NCI-H345 (cell line): ENCODE data around the gene DHRS3.

Experiments
- DNase-seq: peaks from one replicate; lab custom pipeline; 2025; lab: John Stamatoyannopoulos, UW

Gene DHRS3

GRCh38 chr1:12615865-12616708 lies 1.9 kb downstream of the DHRS3 start:
- peak; percentile 39 for DNase-seq

GRCh38 chr1:12615159-12615864 lies 2.7 kb downstream of the DHRS3 start:
- no peak for DNase-seq

- DNase-seq: no peak
Observed at GRCh38 chr1:12614402-12615158, 3.4 kb downstream of the DHRS3 start.

GRCh38 chr1:12613180-12613579 lies 4.8 kb downstream of the DHRS3 start:
- no peak for DNase-seq

DNA sequence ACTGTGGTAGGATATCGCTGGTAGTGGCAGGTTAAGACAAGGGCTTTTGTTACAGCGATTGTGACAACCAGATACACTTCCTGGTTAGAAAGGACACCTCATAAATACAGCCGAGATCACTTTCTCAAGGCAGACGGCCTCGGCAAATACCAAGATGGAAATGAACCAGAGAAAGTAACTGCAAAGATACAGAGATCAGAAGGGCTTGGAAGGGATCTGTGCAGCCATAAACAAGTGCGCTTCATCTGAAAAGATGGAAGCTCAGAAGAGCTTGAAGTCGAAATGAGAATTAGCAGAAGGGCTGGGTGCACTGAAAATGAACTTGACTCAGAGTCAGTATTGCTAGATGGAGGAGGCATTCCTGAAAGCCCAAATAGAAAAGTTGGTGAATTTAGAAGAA lies 7.1 kb downstream of the DHRS3 start:
- DNase-seq: no peak

DNA sequence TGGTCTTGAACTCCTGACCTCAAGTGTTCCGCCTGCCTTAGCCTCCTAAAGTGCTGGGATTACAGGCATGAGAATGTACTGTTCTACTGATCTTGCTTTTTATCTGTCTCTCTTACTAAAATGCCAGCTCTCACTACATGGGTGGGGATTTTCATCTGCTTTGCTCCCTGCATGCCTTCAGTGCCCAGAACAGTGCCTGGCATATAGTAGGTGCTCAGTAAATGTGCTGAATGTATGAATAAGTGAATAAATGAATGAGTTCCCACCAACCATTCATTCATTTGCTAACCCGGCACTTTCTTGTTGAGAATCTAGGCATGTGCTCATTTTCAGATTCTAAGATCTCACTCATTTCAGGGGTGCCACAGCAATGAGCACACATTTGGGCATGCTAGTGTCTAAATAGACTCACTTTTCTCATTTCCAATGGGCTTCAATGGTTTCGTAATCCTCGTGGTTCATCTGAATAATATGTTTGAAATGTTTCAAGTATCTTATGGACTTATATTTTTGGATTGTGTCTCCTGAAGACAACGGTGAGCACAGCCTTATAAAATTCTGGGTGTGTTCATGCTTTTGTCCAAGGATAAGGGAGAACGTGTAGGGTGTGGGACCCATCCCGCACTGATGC lies 7.6 kb downstream of the DHRS3 start:
- no peak for DNase-seq

- DNase-seq: no peak
Observed at GRCh38 chr1:12609469-12610003, 8.5 kb downstream of the DHRS3 start.

DNA sequence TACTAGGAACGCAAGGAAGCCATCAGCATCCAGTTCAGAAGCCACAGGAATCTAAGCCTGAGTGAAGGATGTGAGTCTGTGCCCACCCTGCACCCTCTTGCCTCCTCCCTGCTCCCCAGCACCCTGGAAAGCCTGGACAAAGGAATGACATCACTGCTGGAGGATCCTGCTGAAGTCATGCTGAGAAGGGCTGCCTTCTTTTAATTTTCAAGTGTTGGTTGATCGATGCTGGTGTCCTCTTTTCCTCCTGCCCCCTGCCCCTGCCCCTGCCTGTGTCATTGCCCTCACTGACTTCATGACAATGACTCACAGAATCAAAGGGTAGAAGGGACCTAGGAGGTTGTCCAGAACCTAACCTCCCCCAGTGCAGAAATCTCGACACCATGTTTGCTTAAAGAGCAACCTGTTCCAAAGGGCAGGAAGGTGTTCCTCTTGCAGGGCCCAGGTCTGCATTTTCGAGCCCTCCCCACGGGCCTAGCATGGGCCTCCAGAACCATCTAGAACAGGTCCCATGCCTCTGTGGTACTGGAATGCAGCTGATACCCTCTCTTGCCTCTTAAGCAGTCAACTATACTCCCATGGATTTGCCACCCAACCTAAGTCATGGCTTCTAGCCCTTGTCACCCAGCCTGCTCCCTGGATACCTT lies 9.6 kb downstream of the DHRS3 start:
- no peak for DNase-seq

DNA sequence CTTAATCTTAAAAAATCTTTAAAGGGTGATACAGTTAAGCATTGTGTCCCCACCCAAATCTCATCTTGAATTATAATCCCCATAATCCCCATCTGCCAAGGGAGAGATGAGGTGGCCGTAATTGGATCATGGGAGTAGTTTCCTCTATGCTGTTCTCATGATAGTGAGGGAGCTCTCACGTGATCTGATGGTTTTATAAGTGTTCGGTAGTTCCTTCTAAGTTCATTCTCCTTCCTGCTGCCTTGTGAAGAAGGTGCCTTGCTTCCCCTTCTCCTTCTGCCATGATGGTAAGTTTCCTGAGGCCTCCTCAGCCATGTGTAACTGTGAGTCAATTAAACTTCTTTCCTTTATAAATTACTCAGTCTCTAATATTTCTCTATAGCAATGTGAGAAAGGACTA lies 10.7 kb downstream of the DHRS3 start:
- DNase-seq: no peak

DNA sequence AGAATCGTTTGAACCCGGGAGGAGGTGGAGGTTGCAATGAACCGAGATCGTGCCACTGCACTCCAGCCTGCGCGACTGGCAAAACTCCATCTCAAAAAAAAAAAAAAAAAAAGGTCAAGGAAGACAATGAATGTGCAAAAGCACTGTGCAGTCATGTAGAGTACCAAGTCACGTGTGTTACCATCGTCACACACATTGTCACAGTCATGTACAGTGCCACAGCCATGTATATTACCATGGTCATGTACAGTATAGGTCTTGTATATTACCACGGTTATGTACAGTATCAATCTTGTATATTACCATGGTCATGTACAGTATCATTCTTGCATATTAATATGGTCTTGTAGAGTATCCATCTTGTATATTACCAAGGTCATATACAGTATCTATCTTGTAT lies 13.0 kb downstream of the DHRS3 start:
- DNase-seq: no peak

- DNase-seq: no peak
Observed at GRCh38 chr1:12604114-12604874, 13.7 kb downstream of the DHRS3 start.

DNA sequence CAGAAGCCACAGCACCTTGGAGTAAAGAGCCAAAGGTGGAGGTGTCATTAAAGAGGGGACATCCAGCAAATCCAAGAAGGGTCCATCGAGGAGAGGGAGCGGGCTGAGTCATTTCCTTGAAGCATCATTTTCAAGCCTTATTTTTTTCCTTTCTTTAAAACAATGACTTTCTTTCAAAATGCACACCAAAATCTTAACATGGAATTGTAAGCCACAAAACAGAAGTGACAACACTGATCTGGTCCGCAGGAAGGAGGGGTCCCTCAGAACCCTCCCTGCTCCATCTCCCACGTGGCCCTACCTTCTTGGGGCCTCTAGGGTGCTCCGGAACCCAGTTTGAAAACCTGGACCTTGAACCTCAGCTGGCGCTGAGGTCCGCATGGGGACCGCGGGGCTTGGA lies 14.8 kb downstream of the DHRS3 start:
- no peak for DNase-seq

DNA sequence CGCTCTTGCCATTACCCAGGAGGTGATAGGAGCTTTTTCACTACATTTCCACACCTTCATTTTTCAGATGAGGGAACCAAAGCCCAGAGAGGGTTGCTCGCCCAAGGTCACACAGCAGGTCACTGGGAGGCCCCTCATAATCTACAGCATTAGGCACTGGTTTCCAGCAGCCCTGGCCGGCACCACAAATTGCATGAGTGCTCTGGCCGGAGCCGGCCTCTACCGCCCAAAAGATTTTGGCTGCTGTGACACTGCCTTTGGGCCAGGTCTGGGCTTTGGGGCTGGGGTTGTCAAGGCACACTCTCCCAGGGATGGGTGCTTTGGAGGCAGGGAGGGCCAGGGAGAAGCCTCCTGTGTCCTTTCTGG lies 15.4 kb downstream of the DHRS3 start:
- no peak for DNase-seq

DNA sequence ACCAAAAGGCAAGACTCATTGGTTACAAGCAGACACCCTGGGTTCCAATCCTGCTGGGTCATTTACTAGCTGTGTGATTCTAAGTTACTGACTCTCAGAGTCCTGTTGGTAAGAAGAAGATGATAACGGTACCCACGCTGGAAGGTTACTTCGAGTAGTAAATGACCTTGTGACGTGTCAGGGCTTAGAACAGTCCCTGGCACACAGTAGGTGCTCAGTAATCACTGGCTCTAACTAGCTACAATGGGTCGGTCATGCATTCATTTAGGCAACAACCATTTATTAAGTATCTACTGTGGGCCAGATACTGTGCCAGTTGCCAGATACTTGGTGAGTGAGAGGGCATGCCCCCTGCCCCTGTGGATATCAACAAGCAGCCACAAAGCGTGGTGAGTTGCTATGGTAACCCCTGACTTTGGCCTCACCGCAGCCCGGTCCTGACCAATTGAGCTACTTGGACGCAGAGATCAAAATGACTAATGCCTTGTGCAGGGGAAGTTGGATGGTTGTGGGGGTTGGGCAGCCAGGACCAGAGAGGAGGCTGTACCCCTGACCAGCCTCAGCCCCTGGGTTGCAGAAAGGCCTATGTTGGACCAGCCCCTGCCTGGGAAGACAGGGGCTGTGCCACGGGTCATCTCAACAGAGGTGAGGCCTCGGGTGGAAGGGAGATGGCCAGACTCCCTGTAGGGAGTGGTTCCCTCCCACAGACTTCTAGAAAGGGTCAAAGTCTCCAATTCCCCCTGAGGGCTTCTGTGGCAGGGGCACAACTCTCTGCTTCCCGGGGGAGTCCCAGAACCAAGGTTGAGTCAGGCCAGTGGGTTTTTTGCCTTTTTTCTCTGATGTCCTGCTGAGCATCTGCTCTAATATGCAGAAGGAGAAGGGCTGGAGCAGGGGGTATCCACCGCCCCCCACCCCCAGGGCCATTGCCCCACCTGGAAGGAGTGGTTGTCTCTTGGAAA lies 16.0 kb downstream of the DHRS3 start:
- DNase-seq: no peak

GRCh38 chr1:12600880-12601633 lies 17.0 kb downstream of the DHRS3 start:
- peak; percentile 14 for DNase-seq

GRCh38 chr1:12600335-12600734 lies 17.7 kb downstream of the DHRS3 start:
- DNase-seq: no peak

GRCh38 chr1:12599657-12600056 lies 18.4 kb downstream of the DHRS3 start:
- DNase-seq: no peak

- no peak for DNase-seq
Observed at GRCh38 chr1:12598974-12599373, 19.0 kb downstream of the DHRS3 start.

- DNase-seq: peak; percentile 36
Observed at GRCh38 chr1:12597792-12598191, 20.2 kb downstream of the DHRS3 start.
